SK-N-SH (cell line): ENCODE results near the gene PARD3.

Experiments
- FOXJ3 ChIP-seq: sonication (generic); formaldehyde crosslinking; IDR thresholded peaks from 2 replicates; pipeline ENCODE4 v1.5.1; 2020; ENCODE audit warnings: mild to moderate bottlenecking, missing genetic modification reagents
- GABPA ChIP-seq: IDR thresholded peaks from 2 replicates; pipeline ENCODE4 v1.4.0; 2012; ENCODE audit warnings: low read depth, mild to moderate bottlenecking
- RAD21 ChIP-seq: IDR thresholded peaks from 2 replicates; pipeline ENCODE4 v1.6.1; 2012; ENCODE audit warnings: mild to moderate bottlenecking, low read length

DNA sequence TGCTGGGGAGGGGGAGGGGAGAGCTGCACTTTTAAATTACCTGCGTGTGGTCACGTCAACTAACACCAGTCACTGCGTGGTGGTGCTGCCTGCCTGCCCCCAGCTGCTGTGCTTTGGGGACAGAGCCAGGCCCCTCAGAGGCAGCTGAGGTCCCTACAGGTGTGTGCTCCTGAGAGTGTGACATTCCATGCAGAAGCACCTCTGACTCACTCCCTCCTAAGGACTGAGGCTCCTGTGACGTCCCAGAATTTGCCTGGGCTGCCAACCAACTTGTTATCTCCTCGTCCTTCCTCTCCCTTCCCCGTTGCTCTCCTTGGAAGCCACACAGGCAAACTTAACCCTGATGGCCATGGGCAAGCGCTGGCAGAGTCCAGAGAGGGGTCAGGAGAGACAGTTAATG, 563.0 kb downstream of the PARD3 start:
- no peak for TF ChIP-seq GABPA
- TF ChIP-seq RAD21, result no peak
- no peak for TF ChIP-seq FOXJ3 (CRISPR knock-in tag)
